Measurements from ENCODE around the gene ARMC8.
"Not testable (repeated sequence)": the region's sequence is repeated elsewhere in the genome, so short reads cannot be mapped to it uniquely, and the experiment has no call there.

Gene ARMC8

GRCh38 chr3:138187296-138188012 is at the start of gene ARMC8:
ARMC8 (plus strand) TSS chr3:138187301; CDS start chr3:138187555, 254 bp downstream.
- TF ChIP-seq CTCF (IDR thresholded peaks at IDR 0.05; ENCODE audit: control insufficient read depth, extremely low read depth, insufficient read depth): no peak
- DNase-seq (ENCODE audit: low read depth): no peak
- peak within 1 kb of the TSS; percentile 94 for H3K4me3 ChIP-seq (ENCODE audit: low read depth, low read length)

GRCh38 chr3:138137861-138138260 is 49.2 kb upstream of the ARMC8 start:
- no peak for DNase-seq (ENCODE audit: low read depth)
- no peak for TF ChIP-seq CTCF (IDR thresholded peaks at IDR 0.05; ENCODE audit: control insufficient read depth, extremely low read depth, insufficient read depth)
- H3K4me3 ChIP-seq (ENCODE audit: low read depth, low read length): no peak overlapping the region

GRCh38 chr3:138139691-138140090 is 47.4 kb upstream of the ARMC8 start:
- no peak for DNase-seq (ENCODE audit: low read depth)
- TF ChIP-seq CTCF (IDR thresholded peaks at IDR 0.05; ENCODE audit: control insufficient read depth, extremely low read depth, insufficient read depth): no peak
- H3K4me3 ChIP-seq (ENCODE audit: low read depth, low read length): no peak overlapping the region

- H3K4me3 ChIP-seq (ENCODE audit: low read depth, low read length): no peak overlapping the region
- TF ChIP-seq CTCF (IDR thresholded peaks at IDR 0.05; ENCODE audit: control insufficient read depth, extremely low read depth, insufficient read depth): no peak
- DNase-seq (ENCODE audit: low read depth): no peak
These were observed 46.2 kb upstream of the ARMC8 start for GRCh38 chr3:138140940-138141339.

- DNase-seq (ENCODE audit: low read depth); H3K4me3 ChIP-seq (ENCODE audit: low read depth, low read length): not testable (repeated sequence)
These were observed 44.9 kb upstream of the ARMC8 start for GRCh38 chr3:138142181-138142580.

- no peak for TF ChIP-seq CTCF (IDR thresholded peaks at IDR 0.05; ENCODE audit: control insufficient read depth, extremely low read depth, insufficient read depth)
- no peak for DNase-seq (ENCODE audit: low read depth)
- no peak overlapping the region for H3K4me3 ChIP-seq (ENCODE audit: low read depth, low read length)
These were observed 38.6 kb upstream of the ARMC8 start for GRCh38 chr3:138148503-138148902.

GRCh38 chr3:138154534-138154933 is 32.6 kb upstream of the ARMC8 start:
- DNase-seq (ENCODE audit: low read depth): no peak
- TF ChIP-seq CTCF (IDR thresholded peaks at IDR 0.05; ENCODE audit: control insufficient read depth, extremely low read depth, insufficient read depth): no peak
- no peak overlapping the region for H3K4me3 ChIP-seq (ENCODE audit: low read depth, low read length)
